PFSK-1 (cell line): ENCODE data around the gene NDST1.

Experiments
- FOXP2 ChIP-seq: optimal IDR thresholded peaks from 2 replicates; pipeline ENCODE3; 2011; ENCODE audit warnings: borderline replicate concordance, control low read depth, inconsistent platforms; ENCODE audit not compliant: insufficient read depth; ENCODE audit errors: extremely low read length, extremely low read depth
- POLR2AphosphoS5 ChIP-seq: IDR thresholded peaks from 2 replicates; pipeline ENCODE4 v1.6.1; 2012; ENCODE audit warnings: low read depth, mild to moderate bottlenecking, control low read depth, low read length, moderate library complexity
- SIN3A ChIP-seq: IDR thresholded peaks from 2 replicates; pipeline ENCODE4 v1.6.1; 2012; ENCODE audit warnings: mild to moderate bottlenecking, low read length, moderate library complexity, borderline replicate concordance; ENCODE audit not compliant: insufficient read depth
- TAF1 ChIP-seq: IDR thresholded peaks from 2 replicates; pipeline ENCODE4 v1.6.1; 2012; ENCODE audit warnings: low read length, control low read depth, borderline replicate concordance; ENCODE audit not compliant: insufficient read depth
- TF ChIP-seq, protein P1 (sequence below), 2 experiments: IDR thresholded peaks; 2 replicates each; pipeline versions ENCODE4 v1.6.1 to v1.8.0; 2011 to 2012; ENCODE audit warnings: low read depth in 2 of 2, low read length in 2 of 2, control low read depth in 1 of 2, inconsistent platforms in 1 of 2, mild to moderate bottlenecking in 1 of 2, moderate library complexity in 1 of 2; ENCODE audit not compliant: insufficient read depth in 1 of 2

The NDST1 gene

GRCh38 chr5:150595466-150596031 lies 87.6 kb downstream of the NDST1 start:
- TF ChIP-seq POLR2AphosphoS5 (no peak), FOXP2 (no peak), SIN3A (no peak)

DNA sequence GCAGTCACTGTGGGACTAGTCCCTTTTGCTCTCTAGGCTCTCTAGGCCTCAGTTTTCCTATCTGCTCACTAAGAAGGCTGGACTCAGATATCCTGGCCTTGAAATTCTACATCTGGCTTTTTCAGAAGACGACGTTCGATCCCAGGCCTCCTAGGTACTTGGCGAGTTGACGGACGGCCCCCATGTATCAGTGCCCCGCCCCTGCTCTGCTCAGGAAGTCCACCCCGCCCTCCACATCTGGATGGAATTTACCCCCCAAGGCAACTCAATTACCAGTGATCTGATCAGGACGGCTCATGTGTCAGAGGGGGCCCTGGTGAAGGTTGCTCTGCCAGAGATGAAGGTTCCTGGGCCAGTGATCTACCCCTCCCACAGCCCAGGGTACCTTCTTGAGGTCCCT lies 88.4 kb downstream of the NDST1 start:
- no peak for TF ChIP-seq FOXP2
- TF ChIP-seq POLR2AphosphoS5 = no peak
- TF ChIP-seq TAF1 = no peak
- no peak for TF ChIP-seq SIN3A
- TF ChIP-seq, protein P1, sequence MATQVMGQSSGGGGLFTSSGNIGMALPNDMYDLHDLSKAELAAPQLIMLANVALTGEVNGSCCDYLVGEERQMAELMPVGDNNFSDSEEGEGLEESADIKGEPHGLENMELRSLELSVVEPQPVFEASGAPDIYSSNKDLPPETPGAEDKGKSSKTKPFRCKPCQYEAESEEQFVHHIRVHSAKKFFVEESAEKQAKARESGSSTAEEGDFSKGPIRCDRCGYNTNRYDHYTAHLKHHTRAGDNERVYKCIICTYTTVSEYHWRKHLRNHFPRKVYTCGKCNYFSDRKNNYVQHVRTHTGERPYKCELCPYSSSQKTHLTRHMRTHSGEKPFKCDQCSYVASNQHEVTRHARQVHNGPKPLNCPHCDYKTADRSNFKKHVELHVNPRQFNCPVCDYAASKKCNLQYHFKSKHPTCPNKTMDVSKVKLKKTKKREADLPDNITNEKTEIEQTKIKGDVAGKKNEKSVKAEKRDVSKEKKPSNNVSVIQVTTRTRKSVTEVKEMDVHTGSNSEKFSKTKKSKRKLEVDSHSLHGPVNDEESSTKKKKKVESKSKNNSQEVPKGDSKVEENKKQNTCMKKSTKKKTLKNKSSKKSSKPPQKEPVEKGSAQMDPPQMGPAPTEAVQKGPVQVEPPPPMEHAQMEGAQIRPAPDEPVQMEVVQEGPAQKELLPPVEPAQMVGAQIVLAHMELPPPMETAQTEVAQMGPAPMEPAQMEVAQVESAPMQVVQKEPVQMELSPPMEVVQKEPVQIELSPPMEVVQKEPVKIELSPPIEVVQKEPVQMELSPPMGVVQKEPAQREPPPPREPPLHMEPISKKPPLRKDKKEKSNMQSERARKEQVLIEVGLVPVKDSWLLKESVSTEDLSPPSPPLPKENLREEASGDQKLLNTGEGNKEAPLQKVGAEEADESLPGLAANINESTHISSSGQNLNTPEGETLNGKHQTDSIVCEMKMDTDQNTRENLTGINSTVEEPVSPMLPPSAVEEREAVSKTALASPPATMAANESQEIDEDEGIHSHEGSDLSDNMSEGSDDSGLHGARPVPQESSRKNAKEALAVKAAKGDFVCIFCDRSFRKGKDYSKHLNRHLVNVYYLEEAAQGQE (IDR thresholded peaks at IDR 0.05; ENCODE audit: insufficient read depth in 1 of 2, low read depth in 2 of 2, low read length in 2 of 2) = no peak

DNA sequence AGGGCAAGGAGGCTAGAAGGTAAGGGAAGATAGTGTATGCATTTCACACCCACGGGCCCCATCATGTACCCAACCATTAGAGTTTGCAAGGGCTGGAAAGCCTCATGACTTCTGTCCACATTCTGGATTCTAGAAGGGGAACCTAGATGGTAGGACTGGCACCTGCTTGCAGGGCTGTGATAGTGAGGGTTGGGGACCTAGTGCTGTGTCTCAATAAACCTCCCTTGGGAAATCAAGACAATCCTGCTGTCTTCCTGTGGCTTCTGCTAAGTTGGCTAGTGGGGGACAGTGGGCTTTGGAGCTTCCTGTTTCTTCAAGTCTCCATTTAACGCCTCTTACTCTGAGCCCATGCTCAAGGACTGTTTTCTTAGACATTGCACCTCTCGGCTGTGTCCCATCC lies 88.9 kb downstream of the NDST1 start:
- no peak for TF ChIP-seq TAF1
- TF ChIP-seq, protein P1 (IDR thresholded peaks at IDR 0.05; ENCODE audit: insufficient read depth in 1 of 2, low read depth in 2 of 2, low read length in 2 of 2) = no peak
- TF ChIP-seq SIN3A = no peak
- TF ChIP-seq POLR2AphosphoS5 = no peak

DNA sequence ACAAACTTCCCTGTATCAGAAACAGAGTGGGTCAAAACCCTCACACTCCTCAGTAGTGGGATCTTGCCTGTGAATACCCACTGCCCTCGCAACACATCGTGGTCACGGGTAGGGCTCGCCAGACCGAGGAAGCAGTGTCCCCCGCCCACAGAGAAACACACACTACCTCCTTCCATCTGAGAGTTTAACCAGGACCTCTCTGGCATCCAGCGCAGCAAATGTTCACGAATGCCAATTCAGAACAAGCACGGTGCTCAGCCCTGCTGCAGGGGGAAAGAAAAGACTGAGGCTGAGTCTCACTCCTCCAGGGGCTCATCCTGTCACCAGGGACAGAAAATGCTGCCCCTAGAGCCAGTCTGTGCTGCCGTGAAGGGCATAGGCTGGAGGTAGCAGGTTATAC lies 90.1 kb downstream of the NDST1 start:
- TF ChIP-seq SIN3A (no peak), TAF1 (no peak), FOXP2 (no peak), POLR2AphosphoS5 (no peak)
- TF ChIP-seq, protein P1 (IDR thresholded peaks at IDR 0.05; ENCODE audit: insufficient read depth in 1 of 2, low read depth in 2 of 2, low read length in 2 of 2) = no peak

GRCh38 chr5:150598821-150599273 lies 90.9 kb downstream of the NDST1 start:
- TF ChIP-seq, protein P1 (IDR thresholded peaks at IDR 0.05; ENCODE audit: insufficient read depth in 1 of 2, low read depth in 2 of 2, low read length in 2 of 2) = no peak
- TF ChIP-seq FOXP2 (no peak), TAF1 (no peak), SIN3A (no peak), POLR2AphosphoS5 (no peak)
